Measurements from ENCODE around the gene AWAT2.
"Not testable (repeated sequence)": the region's sequence is repeated elsewhere in the genome, so short reads cannot be mapped to it uniquely, and the experiment has no call there.

Gene AWAT2

GRCh38 chrX:70039758-70040157 is 10.0 kb downstream of the AWAT2 start:
- no peak for DNase-seq

GRCh38 chrX:70038951-70039350 is 10.8 kb downstream of the AWAT2 start:
- DNase-seq, result no peak

GRCh38 chrX:70038515-70038914 is 11.2 kb downstream of the AWAT2 start:
- DNase-seq, result no peak

- no peak for DNase-seq
Measured at GRCh38 chrX:70034646-70035045, 15.1 kb downstream of the AWAT2 start.

- DNase-seq, result no peak
Measured at GRCh38 chrX:70033348-70034051, 16.2 kb downstream of the AWAT2 start.

- no peak for DNase-seq
Measured at GRCh38 chrX:70032792-70033191, 16.9 kb downstream of the AWAT2 start.

- no peak for DNase-seq
Measured at GRCh38 chrX:70030301-70030767, 19.4 kb downstream of the AWAT2 start.

GRCh38 chrX:70029863-70030262 is 19.9 kb downstream of the AWAT2 start:
- DNase-seq, result no peak

GRCh38 chrX:70026851-70027200 is 22.9 kb downstream of the AWAT2 start:
- no peak for DNase-seq

- DNase-seq, result no peak
Measured at GRCh38 chrX:70026112-70026850, 23.5 kb downstream of the AWAT2 start.

GRCh38 chrX:70025464-70025863 is 24.3 kb downstream of the AWAT2 start:
- DNase-seq, result no peak

- no peak for DNase-seq
Measured at GRCh38 chrX:70022616-70023015, 27.1 kb downstream of the AWAT2 start.

GRCh38 chrX:70016513-70016912 is 33.2 kb downstream of the AWAT2 start:
- DNase-seq, result no peak

GRCh38 chrX:70013466-70014381 is 36.0 kb downstream of the AWAT2 start:
- no peak for DNase-seq

GRCh38 chrX:70012756-70013155 is 37.0 kb downstream of the AWAT2 start:
- DNase-seq, result no peak

- no peak for DNase-seq
Measured at GRCh38 chrX:70009970-70010369, 39.8 kb downstream of the AWAT2 start.

GRCh38 chrX:70009049-70009448 is 40.7 kb downstream of the AWAT2 start:
- DNase-seq, result no peak

GRCh38 chrX:70007946-70008345 is 41.8 kb downstream of the AWAT2 start:
- DNase-seq, result no peak

- DNase-seq, result no peak
Measured at GRCh38 chrX:70001708-70002341, 47.9 kb downstream of the AWAT2 start.

GRCh38 chrX:70001269-70001668 is 48.5 kb downstream of the AWAT2 start:
- DNase-seq, result no peak

GRCh38 chrX:69998299-69998698 is 51.4 kb downstream of the AWAT2 start:
- not testable (repeated sequence) for DNase-seq

GRCh38 chrX:69996113-69996468 is 53.6 kb downstream of the AWAT2 start:
- no peak for DNase-seq

All from NCI-H1417 treated with DMSO at 0.1 percent for 48 hours (cell line).